Fibroblast of skin of scalp (primary cell): Measurements from ENCODE around the gene IFNG.

Experiments used
- DNase-seq: peaks from one replicate; pipeline ENCODE4 v3.0.0-alpha.2; 2013

IFNG gene

GRCh38 chr12:68166317-68166831 lies 6.8 kb upstream of the IFNG start:
- no peak for DNase-seq

GRCh38 chr12:68163560-68164081 lies 4.1 kb upstream of the IFNG start:
- DNase-seq, result no peak

GRCh38 chr12:68162374-68162773 lies 2.8 kb upstream of the IFNG start:
- DNase-seq, result no peak

DNA sequence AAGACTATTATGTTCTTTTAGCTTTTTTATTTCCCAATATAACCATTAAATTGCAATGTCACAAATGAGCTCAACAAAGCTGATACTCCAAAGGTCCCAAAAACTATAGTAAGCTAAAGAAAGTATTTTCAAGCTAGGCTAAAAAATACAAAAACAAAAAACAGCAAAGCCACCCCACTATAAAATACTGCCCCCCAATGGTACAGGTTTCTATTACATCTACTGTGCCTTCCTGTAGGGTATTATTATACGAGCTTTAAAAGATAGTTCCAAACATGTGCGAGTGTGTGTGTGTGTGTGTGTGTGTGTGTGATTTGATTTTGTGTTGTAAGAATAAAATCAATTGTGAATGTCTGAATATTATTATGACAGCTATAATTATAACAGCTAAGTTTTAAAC lies 1.1 kb downstream of the IFNG start:
- peak; percentile 24 for DNase-seq

DNA sequence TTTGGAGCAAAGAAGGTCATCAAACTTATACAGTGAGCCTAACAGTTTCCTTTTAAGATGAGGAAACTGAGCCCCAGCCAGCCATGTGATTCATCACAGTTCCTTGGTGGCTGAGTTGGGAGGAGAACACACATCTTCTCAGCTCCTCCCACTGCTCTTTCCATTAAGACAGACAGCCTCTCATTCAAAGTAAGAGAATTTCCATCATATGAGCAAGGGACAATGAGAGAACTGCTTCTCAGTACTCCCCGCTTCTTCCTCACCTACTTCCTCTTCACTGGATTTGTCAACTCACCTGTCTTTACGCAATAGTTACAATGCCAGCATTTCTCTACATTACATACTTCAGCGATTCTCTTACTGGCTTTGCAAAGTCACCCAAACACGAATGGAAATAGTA lies 2.2 kb downstream of the IFNG start:
- DNase-seq, result no peak

DNA sequence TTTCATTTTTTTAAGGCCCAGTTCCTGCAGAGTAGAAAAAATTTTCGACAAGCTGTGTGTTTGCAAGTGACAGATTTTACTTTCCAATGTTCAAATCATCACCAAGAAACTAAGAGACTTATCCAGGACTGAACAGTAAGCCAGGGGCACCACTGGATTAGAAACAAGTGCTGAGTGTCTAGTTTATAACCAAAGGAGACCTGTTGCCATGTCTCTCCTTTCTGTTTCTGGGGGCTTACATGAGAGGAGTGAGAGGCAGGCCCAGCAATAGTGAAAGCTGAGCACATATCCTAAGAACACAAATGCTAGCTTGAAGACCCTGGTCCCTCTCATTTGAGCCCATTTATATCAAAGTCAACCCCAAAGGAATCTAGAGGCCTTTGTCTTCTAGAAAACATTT lies 2.9 kb downstream of the IFNG start:
- DNase-seq, result no peak

DNA sequence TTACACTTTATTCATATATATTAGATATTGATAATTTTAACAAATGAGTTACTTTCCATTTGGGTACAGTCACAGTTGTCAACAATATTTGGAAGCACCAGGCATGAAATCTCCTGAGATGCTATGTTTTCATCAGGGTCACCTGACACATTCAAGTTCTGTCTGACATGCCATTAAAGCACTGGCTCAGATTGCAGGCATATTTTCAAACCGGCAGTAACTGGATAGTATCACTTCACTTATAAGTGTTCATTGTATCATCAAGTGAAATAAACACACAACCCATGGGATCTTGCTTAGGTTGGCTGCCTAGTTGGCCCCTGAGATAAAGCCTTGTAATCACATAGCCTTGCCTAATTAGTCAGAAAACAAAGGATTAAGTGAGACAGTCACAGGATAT lies 4.8 kb downstream of the IFNG start:
- no peak for DNase-seq

- no peak for DNase-seq
Observed at GRCh38 chr12:68148261-68148951, 11.1 kb downstream of the IFNG start.

DNA sequence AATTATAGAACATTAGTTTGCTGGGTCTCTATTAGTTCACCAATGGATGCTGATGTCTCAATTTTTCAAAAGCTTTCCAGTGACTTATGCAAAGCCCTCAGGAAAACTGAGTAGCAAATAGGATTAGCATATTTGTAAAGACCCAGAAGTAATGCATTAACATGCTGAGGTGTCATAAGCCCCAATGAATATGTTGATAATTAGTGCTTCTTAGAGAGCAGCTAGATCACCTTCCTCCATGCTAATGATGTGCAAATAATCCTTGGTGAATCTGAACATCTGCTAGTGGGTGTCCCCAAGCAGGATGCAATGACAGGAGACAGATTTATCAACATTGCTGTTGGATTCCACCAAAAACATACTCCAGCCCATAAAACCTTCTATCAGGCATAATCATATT lies 19.0 kb downstream of the IFNG start:
- DNase-seq, result no peak

- DNase-seq, result no peak
Observed at GRCh38 chr12:68139941-68140340, 19.6 kb downstream of the IFNG start.

- no peak for DNase-seq
Observed at GRCh38 chr12:68139001-68139400, 20.5 kb downstream of the IFNG start.

DNA sequence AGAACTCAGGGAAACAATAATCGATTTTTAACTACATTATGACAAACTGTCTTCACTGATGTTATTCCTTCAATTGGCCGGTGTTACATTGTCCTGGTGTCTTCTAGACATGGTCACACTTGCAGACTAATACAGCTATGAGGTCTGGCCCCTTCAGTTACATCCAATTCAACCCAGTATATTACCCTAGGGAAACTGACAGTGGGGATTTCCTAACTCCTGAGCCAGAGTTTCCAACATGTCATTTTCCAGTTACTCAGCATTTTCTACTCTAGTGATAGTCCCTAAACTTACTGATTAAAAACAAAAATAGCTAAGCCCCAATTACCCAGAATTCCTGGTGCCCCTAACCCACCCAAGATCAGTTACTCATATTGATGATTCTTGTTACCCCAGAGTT lies 21.1 kb downstream of the IFNG start:
- DNase-seq, result no peak

DNA sequence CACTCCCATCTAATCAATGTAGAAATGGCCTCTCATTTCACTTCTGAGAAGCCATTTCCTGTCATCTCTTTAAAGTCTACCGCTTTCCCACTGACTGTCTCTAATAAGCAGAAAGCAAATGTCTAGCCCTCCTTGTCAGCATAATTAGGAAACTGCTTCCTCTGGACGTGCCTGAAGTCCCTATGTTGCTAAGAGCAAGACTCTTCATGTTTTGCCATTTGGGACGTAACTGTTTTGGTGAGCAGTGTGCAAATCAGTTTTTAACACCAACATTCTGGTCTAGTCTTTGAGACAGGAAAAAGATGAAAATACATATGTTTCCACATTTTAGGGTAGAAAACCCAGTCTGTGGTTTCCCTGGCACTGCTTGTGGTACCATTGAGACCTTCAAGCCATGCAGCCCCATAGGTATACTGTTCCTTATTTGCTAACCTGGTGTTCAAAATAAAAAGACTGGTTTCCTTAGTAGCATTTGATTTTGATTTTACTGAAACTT lies 22.2 kb downstream of the IFNG start:
- no peak for DNase-seq

DNA sequence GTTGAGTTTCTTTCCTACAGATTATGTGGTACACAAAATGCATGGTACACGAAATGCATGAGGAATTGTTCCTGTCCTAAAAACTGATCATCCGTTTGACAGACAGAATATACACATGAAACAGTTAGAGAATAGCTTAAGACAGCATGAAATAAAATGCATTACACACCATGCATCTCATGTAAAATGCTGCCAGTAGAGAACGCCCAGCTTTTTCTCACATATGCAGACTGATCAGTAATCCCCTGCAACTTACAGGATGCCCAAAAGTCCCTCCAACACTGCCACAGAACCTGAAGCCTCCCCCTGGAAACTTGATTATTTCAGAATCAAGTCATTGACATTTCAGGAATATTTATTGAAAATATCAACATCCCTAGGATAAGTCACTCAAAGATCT lies 24.0 kb downstream of the IFNG start:
- DNase-seq, result no peak

DNA sequence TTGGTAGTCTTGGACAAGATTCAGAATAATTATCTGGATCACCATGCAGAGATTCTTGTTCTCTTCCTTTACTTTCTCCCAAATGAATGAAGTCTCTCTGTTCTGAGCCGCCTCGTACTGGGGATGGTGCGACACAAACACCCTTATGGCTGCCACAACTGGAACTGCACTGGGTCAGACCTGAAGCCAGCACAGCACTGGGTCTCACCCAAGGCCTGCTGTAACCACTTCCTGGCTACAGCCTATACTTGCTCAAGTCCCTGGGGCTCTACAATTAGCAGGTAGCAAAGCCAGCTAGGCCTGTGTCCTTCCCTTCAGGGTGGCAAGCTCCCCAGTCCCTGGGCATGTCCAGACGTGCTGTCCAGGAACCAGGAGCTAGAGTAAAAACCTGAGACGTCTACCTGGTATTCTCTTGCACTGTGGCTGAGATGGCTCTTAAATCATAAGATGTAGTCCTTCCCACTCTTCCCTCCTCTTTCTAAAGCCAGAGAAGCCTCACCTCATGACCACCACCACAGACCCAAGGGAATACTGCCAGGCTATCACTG lies 27.6 kb downstream of the IFNG start:
- DNase-seq, result no peak

DNA sequence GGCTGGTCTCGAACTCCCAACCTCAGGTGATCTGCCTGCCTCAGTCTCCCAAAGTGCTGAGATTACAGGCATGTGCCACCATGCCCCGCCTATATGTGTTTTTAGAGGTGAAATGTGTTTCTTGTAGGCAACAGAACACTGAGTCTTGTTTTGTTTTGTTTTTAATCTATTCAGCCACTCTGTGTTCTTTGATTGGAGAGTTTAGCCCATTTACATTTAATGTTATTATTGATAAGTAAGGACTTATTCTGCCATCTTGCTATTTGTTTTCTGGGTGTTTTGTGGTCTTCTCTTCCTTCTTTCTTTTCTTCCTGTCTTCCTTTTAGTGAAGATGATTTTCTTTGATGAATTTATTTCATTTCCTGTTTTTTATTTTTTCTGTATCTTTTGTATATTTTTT lies 29.6 kb downstream of the IFNG start:
- DNase-seq, result no peak

- peak; percentile 8 for DNase-seq
Observed at GRCh38 chr12:68122236-68122920, 37.2 kb downstream of the IFNG start.

DNA sequence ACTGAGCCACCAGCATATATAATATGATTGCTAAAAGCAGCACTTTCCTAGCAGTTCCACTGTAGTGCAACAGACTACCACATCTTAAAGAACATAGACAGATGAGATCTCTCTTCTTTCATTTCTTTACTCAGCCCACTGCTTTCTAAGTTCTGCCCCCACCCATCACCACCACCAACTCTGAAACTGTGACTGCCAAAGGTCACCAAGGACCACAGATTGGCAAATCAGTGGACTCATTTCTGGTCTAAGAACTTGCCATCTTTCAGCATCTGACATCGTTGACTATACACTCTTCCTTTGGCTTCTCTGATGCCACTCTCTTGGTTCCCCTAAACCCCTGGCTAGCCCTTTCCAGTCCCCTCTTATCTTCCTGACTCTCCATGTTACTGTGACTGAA lies 38.4 kb downstream of the IFNG start:
- DNase-seq, result no peak

DNA sequence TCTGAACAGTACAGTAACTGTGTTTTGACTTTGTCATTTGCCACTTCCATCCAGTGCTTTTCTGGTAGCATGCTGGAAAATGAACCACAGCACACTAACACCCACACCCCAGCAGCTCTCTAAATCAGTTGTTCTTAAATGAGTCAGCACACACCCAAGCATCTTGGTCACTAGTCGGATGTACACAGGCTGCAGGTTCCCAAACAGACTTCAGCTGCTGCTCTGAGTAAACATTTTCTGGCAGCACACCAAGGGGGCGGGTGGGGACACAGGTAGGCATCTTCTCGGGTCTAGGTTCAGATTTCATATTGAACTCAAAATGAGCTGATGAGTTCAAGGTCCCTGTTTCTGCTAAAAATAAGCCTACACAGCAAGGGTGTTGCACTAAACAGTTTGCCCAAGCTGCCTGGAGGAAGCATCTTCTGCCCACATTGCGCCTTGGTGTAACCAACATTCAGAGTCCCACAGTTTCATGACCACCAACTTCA lies 39.8 kb downstream of the IFNG start:
- no peak for DNase-seq

DNA sequence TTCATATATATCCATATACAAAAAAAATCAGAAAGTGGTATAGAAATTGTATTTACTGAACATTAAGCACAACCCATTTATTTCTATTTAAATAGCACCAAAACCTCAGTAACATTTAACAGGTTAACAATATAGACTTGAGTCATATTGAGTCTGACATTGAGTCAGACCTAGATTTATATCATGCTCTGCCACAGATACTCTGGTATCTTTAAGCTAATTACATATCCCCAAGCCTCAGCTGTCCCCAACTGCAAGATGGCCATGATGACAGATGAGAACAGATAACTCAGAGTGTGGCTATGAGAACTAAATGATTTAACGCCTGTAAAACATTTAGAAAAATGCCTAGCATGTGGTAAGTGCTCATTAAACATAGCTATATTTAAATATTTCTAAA lies 40.3 kb downstream of the IFNG start:
- DNase-seq, result no peak

GRCh38 chr12:68118096-68118755 lies 41.3 kb downstream of the IFNG start:
- no peak for DNase-seq

- DNase-seq, result no peak
Observed at GRCh38 chr12:68117661-68118060, 41.9 kb downstream of the IFNG start.

DNA sequence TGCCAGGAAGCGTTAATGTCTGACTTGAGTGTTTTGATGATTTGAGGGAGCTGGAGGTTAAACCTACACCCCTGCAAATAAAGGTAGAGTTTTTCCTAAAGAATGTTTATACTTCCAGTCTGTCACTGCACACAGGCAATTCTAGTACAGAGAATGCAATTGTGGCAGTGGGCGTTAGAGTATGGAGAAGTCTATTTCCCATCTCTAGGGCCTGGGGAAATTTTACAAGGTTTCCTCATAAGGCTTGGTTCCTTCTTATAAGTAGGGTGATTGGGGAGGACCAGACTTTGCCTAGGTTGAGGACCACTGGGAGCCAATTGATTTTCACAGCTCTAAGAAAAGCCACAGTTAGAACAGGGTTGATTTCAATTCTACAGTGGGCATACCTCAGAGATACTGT lies 44.3 kb downstream of the IFNG start:
- DNase-seq, result no peak
